H9 (cell line): ENCODE data around the gene ASF1B. TPM values are rescaled to one million over a fixed set of nuclear protein-coding genes. Genes with fewer than 3 reads are reported as not detected.

Source experiments
- DNase-seq: peaks from one replicate; pipeline ENCODE4 v3.0.0-alpha.2; 2017
- H2AFZ ChIP-seq: one replicate; pipeline ENCODE4 v1.6.1; 2013; ENCODE audit warnings: mild to moderate bottlenecking, low read length, control low read depth, moderate library complexity
- H2AK5ac ChIP-seq: 2 replicates; pipeline ENCODE4 v1.6.1; 2013; ENCODE audit warnings: low read length, control low read depth, mixed read lengths; ENCODE audit not compliant: insufficient read length
- H2BK120ac ChIP-seq: one replicate; pipeline ENCODE4 v1.6.1; 2013; ENCODE audit warnings: low read depth, mild to moderate bottlenecking, low read length, control low read depth, inconsistent platforms; ENCODE audit not compliant: poor library complexity, severe bottlenecking
- H2BK12ac ChIP-seq: 2 replicates; pipeline ENCODE4 v1.6.1; 2013; ENCODE audit warnings: low read length, control low read depth, mixed read lengths, low read depth; ENCODE audit not compliant: insufficient read length
- H2BK15ac ChIP-seq: 2 replicates; pipeline ENCODE4 v1.6.1; 2013; ENCODE audit warnings: low read depth, low read length, control low read depth
- H2BK20ac ChIP-seq: one replicate; pipeline ENCODE4 v1.6.1; 2013; ENCODE audit warnings: low read depth, mild to moderate bottlenecking, low read length, control low read depth, inconsistent platforms; ENCODE audit not compliant: poor library complexity, severe bottlenecking
- H2BK5ac ChIP-seq: 2 replicates; pipeline ENCODE4 v1.6.1; 2013; ENCODE audit warnings: low read length, control low read depth, mixed read lengths; ENCODE audit not compliant: insufficient read length
- H3K14ac ChIP-seq: 2 replicates; pipeline ENCODE4 v1.6.1; 2013; ENCODE audit warnings: low read length, control low read depth; ENCODE audit not compliant: insufficient read depth
- H3K18ac ChIP-seq: 2 replicates; pipeline ENCODE4 v1.6.1; 2013; ENCODE audit warnings: low read depth, mild to moderate bottlenecking, mixed read lengths, low read length, control low read depth; ENCODE audit not compliant: insufficient read length
- H3K23ac ChIP-seq: 2 replicates; pipeline ENCODE4 v1.6.1; 2013; ENCODE audit warnings: low read length, control low read depth, mixed read lengths, low read depth; ENCODE audit not compliant: insufficient read length
- H3K23me2 ChIP-seq: 2 replicates; pipeline ENCODE4 v1.6.1; 2013; ENCODE audit warnings: low read depth, mild to moderate bottlenecking, mixed read lengths, low read length, control low read depth; ENCODE audit not compliant: insufficient read length, poor library complexity, severe bottlenecking
- H3K27ac ChIP-seq: 2 replicates; pipeline ENCODE4 v1.5.1; 2013; ENCODE audit warnings: low read length, control low read depth, mixed read lengths, low read depth; ENCODE audit not compliant: insufficient read length
- H3K27me3 ChIP-seq: 2 replicates; pipeline ENCODE4 v1.6.1; 2013; ENCODE audit warnings: low read length, control low read depth, inconsistent platforms; ENCODE audit not compliant: insufficient read depth
- H3K4ac ChIP-seq: 2 replicates; pipeline ENCODE4 v1.6.1; 2013; ENCODE audit warnings: low read depth, mild to moderate bottlenecking, control low read depth, inconsistent platforms, low read length, moderate library complexity
- H3K4me1 ChIP-seq: 2 replicates; pipeline ENCODE4 v1.6.1; 2013; ENCODE audit warnings: low read length, control low read depth, inconsistent platforms; ENCODE audit not compliant: insufficient read depth
- H3K4me2 ChIP-seq: 2 replicates; pipeline ENCODE4 v1.6.1; 2013; ENCODE audit warnings: low read length, control low read depth, mixed read lengths; ENCODE audit not compliant: insufficient read length, insufficient read depth
- H3K56ac ChIP-seq: 2 replicates; pipeline ENCODE4 v1.6.1; 2013; ENCODE audit warnings: low read depth, mild to moderate bottlenecking, mixed read lengths, low read length, control low read depth; ENCODE audit not compliant: insufficient read length
- H3K79me1 ChIP-seq: 2 replicates; pipeline ENCODE4 v1.6.1; 2013; ENCODE audit warnings: low read depth, mild to moderate bottlenecking, moderate library complexity, low read length, control low read depth, inconsistent platforms; ENCODE audit not compliant: insufficient read depth, poor library complexity, severe bottlenecking
- H3K79me2 ChIP-seq: 2 replicates; pipeline ENCODE4 v1.6.1; 2013; ENCODE audit warnings: low read length, control low read depth, inconsistent platforms; ENCODE audit not compliant: insufficient read depth
- H3K9ac ChIP-seq: 2 replicates; pipeline ENCODE4 v1.6.1; 2013; ENCODE audit warnings: low read length, control low read depth, mixed read lengths; ENCODE audit not compliant: insufficient read length; ENCODE audit errors: extremely low read depth
- H3K9me3 ChIP-seq: one replicate; pipeline ENCODE4 v1.6.1; 2013; ENCODE audit warnings: low read depth, low read length, inconsistent platforms; ENCODE audit not compliant: control insufficient read depth
- H3T11ph ChIP-seq: one replicate; pipeline ENCODE4 v1.6.1; 2013; ENCODE audit warnings: mild to moderate bottlenecking, low read length, control low read depth, inconsistent platforms
- H4K20me1 ChIP-seq: one replicate; pipeline ENCODE4 v1.6.1; 2013; ENCODE audit not compliant: control insufficient read depth, insufficient read length, insufficient read depth
- H4K5ac ChIP-seq: 2 replicates; pipeline ENCODE4 v1.6.1; 2013; ENCODE audit warnings: low read depth, mild to moderate bottlenecking, mixed read lengths, low read length, control low read depth; ENCODE audit not compliant: insufficient read length
- H4K8ac ChIP-seq: replicated peaks from 2 replicates; pipeline ENCODE4 v1.6.1; 2013; ENCODE audit warnings: low read length, control low read depth, mixed read lengths, low read depth; ENCODE audit not compliant: insufficient read length
- H4K91ac ChIP-seq: 2 replicates; pipeline ENCODE4 v1.6.1; 2013; ENCODE audit warnings: low read depth, mild to moderate bottlenecking, moderate library complexity, mixed read lengths, low read length, control low read depth; ENCODE audit not compliant: insufficient read length
- H3K27ac Mint-ChIP-seq, 3 experiments: 2 replicates in 2 of 3; 3 replicates in 1 of 3; pipeline ENCODE4 v1.8.0; 2020 to 2021; ENCODE audit warnings: mixed read lengths in 3 of 3, mild to moderate bottlenecking in 1 of 3, moderate library complexity in 1 of 3
- H3K27me3 Mint-ChIP-seq: 2 replicates; pipeline ENCODE4 v1.8.0; 2021; ENCODE audit warnings: low read depth, mild to moderate bottlenecking, moderate library complexity, mixed read lengths
- H3K36me3 Mint-ChIP-seq, 3 experiments: 2 replicates in 2 of 3; 3 replicates in 1 of 3; pipeline ENCODE4 v1.8.0; 2020 to 2021; ENCODE audit warnings: low read depth in 3 of 3, mixed read lengths in 3 of 3; ENCODE audit not compliant: insufficient read depth in 1 of 3
- H3K4me1 Mint-ChIP-seq, 2 experiments: 2 replicates each; pipeline ENCODE4 v1.8.0; 2020; ENCODE audit warnings: mixed read lengths in 2 of 2
- H3K4me3 Mint-ChIP-seq, 2 experiments: 2 replicates in 1 of 2; 3 replicates in 1 of 2; pipeline ENCODE4 v1.8.0; 2020 to 2021; ENCODE audit warnings: mild to moderate bottlenecking in 2 of 2, mixed read lengths in 2 of 2, moderate library complexity in 1 of 2
- H3K9me3 Mint-ChIP-seq, 2 experiments: 2 replicates in 1 of 2; 3 replicates in 1 of 2; pipeline ENCODE4 v1.8.0; 2020; ENCODE audit warnings: mild to moderate bottlenecking in 2 of 2, mixed read lengths in 2 of 2, moderate library complexity in 1 of 2
- CTCF ChIP-seq: fragments of 200-600 bp; sonication (generic); conservative IDR thresholded peaks from 3 replicates; pipeline ENCODE4 v1.8.0; 2021; ENCODE audit warnings: antibody characterized with exemption, mild to moderate bottlenecking
- WGBS: extraction: QIAGEN DNeasy Blood & Tissue Kit; methylation state at CpG from one replicate; pipeline ENCODE4 v1.1.7; 2013; ENCODE audit warnings: missing lambda C conversion rate, low lambda C conversion rate, mixed read lengths; ENCODE audit not compliant: insufficient read length; ENCODE audit errors: extremely low coverage; 5-methylcytosine and 5-hydroxymethylcytosine counted together
- total RNA-seq: library from RNA; stranded (reverse); gene quantifications from 2 replicates; pipeline ENCODE4 v1.2.1, GENCODE V29; 2021

Gene ASF1B
- total RNA-seq, 1 experiment from 2014 or later, result 46.6 TPM

- Histone ChIP-seq H2BK20ac (no peak overlapping the region), H3T11ph (no peak overlapping the region), H2AFZ (no peak overlapping the region), H4K8ac (no peak overlapping the region), H3K14ac (no peak overlapping the region), H4K91ac (no peak overlapping the region), H3K4me2 (no peak overlapping the region), H4K5ac (no peak overlapping the region), H3K18ac (no peak overlapping the region), H3K56ac (no peak overlapping the region), H3K9ac (no peak overlapping the region), H3K9me3 (no peaks in the 10 kb centered on the region), H2BK12ac (no peak overlapping the region), H2BK120ac (no peak overlapping the region), H2AK5ac (no peak overlapping the region), H3K79me1 (no peaks in the 10 kb centered on the region), H3K4ac (no peak overlapping the region), H2BK5ac (no peak overlapping the region), H3K27me3 (no peaks in the 10 kb centered on the region), H3K27ac (no peak overlapping the region), H3K4me1 (no peaks in the 10 kb centered on the region), H4K20me1 (no peaks in the 10 kb centered on the region), H2BK15ac (no peak overlapping the region), H3K79me2 (no peaks in the 10 kb centered on the region), H3K23me2 (no peaks in the 10 kb centered on the region), H3K23ac (no peak overlapping the region)
- no CpG with 5 or more reads among the region's 12 CpGs for WGBS
- Mint-ChIP-seq H3K27ac (no peak overlapping the region), H3K4me1 (peaks cover 8 to 10% of the 10 kb centered on the region in 2 experiments; a peak in 3 of 4 replicates), H3K36me3 (no peaks in the 10 kb centered on the region), H3K9me3 (no peaks in the 10 kb centered on the region), H3K27me3 (no peaks in the 10 kb centered on the region; the same call in 1 of the 2 replicates), H3K4me3 (no peak overlapping the region; a peak in 1 of 5 replicates)
- TF ChIP-seq CTCF, result no peak
- DNase-seq, result no peak
These were observed 6.1 kb upstream of the ASF1B start for GRCh38 chr19:14142262-14143190.
